Loucy (cell line): ENCODE results near the gene TMEM97.

Source experiments
- EZH2phosphoT487 ChIP-seq: fragments of 200-600 bp; IDR thresholded peaks from 2 replicates; pipeline ENCODE4 v1.6.1; 2018; ENCODE audit warnings: antibody characterized with exemption, mild to moderate bottlenecking, moderate library complexity, borderline replicate concordance
- TF ChIP-seq, protein P1 (sequence below): fragments of 200-600 bp; sonication (generic); conservative IDR thresholded peaks from 2 replicates; pipeline ENCODE4 v1.5.1; 2014; ENCODE audit warnings: mild to moderate bottlenecking, antibody characterized with exemption, low read length

DNA sequence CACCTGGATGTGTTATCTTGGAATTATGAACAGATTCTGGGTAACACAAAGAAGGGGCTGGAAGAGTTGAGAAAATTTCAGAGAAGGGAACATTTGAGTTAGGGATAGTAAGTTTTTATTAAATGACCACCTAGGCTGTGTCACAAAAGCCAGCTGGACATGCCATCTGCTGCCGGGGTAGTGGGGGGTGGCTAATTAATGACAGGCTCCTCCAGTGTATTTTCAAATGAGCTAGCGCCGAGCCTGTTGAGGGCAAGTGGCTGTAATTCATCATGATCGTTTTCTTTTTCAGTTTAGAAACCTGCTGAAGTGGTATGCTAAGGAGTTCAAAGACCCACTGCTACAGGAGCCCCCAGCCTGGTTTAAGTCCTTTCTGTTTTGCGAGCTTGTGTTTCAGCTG lies 6.2 kb downstream of the TMEM97 start:
- TF ChIP-seq, protein P1, sequence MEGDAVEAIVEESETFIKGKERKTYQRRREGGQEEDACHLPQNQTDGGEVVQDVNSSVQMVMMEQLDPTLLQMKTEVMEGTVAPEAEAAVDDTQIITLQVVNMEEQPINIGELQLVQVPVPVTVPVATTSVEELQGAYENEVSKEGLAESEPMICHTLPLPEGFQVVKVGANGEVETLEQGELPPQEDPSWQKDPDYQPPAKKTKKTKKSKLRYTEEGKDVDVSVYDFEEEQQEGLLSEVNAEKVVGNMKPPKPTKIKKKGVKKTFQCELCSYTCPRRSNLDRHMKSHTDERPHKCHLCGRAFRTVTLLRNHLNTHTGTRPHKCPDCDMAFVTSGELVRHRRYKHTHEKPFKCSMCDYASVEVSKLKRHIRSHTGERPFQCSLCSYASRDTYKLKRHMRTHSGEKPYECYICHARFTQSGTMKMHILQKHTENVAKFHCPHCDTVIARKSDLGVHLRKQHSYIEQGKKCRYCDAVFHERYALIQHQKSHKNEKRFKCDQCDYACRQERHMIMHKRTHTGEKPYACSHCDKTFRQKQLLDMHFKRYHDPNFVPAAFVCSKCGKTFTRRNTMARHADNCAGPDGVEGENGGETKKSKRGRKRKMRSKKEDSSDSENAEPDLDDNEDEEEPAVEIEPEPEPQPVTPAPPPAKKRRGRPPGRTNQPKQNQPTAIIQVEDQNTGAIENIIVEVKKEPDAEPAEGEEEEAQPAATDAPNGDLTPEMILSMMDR = no peak
- TF ChIP-seq EZH2phosphoT487 = no peak
